Keratinocyte (primary cell): ENCODE data around the gene ZMYM2. TPM values are rescaled to one million over a fixed set of nuclear protein-coding genes. Genes with fewer than 3 reads are reported as not detected.
A peak's percentile ranks its signal among the peaks of the same experiment; 100 is the strongest.

Experiments
- DNase-seq: peaks from one replicate; pipeline ENCODE4 v3.0.0-alpha.2; 2011; ENCODE audit warnings: low read depth, missing footprints, low spot score
- FAIRE-seq: peaks from 2 replicates; lab custom pipeline; 2011; peaks lifted over from hg19 to GRCh38; lab: Jason Lieb, UNC
- H2AFZ ChIP-seq: 2 replicates; pipeline ENCODE4 v1.6.0; 2012; ENCODE audit warnings: low read length, control low read depth, inconsistent platforms; ENCODE audit not compliant: control insufficient read depth
- H3K27ac ChIP-seq: 2 replicates; pipeline ENCODE4 v1.5.1; 2011; ENCODE audit warnings: low read length; ENCODE audit not compliant: control insufficient read depth, insufficient read depth
- H3K27me3 ChIP-seq: 3 replicates; pipeline ENCODE4 v1.6.0; 2011; ENCODE audit warnings: low read length; ENCODE audit not compliant: control insufficient read depth, insufficient read depth; ENCODE audit errors: extremely low read depth
- H3K36me3 ChIP-seq, 2 experiments: 2 replicates in 1 of 2; 3 replicates in 1 of 2; pipeline ENCODE4 v1.5.1; 2011; ENCODE audit warnings: low read length in 2 of 2, mild to moderate bottlenecking in 1 of 2; ENCODE audit not compliant: control insufficient read depth in 2 of 2, insufficient read depth in 2 of 2; ENCODE audit errors: extremely low read depth in 1 of 2
- H3K4me1 ChIP-seq: 3 replicates; pipeline ENCODE4 v1.5.1; 2011; ENCODE audit warnings: low read length; ENCODE audit not compliant: control insufficient read depth, insufficient read depth; ENCODE audit errors: extremely low read depth
- H3K4me2 ChIP-seq: 3 replicates; pipeline ENCODE4 v1.6.0; 2011; ENCODE audit warnings: low read depth, low read length; ENCODE audit not compliant: control insufficient read depth, insufficient read depth; ENCODE audit errors: extremely low read depth
- H3K4me3 ChIP-seq, 3 experiments: fragments of 200-600 bp in 1 of 3; sonication (generic) in 1 of 3; 2 replicates in 2 of 3; 3 replicates in 1 of 3; pipeline ENCODE4 v1.5.1; 2011 to 2016; ENCODE audit warnings: low read length in 3 of 3, mild to moderate bottlenecking in 3 of 3, control low read depth in 2 of 3, inconsistent platforms in 1 of 3, low read depth in 1 of 3, mixed read lengths in 1 of 3, mixed run types in 1 of 3, moderate library complexity in 1 of 3; ENCODE audit not compliant: control insufficient read depth in 2 of 3, insufficient read depth in 2 of 3; ENCODE audit errors: extremely low read depth in 1 of 3
- H3K79me2 ChIP-seq: 2 replicates; pipeline ENCODE4 v1.6.0; 2012; ENCODE audit warnings: low read length; ENCODE audit not compliant: control insufficient read depth, insufficient read depth
- H3K9ac ChIP-seq: 3 replicates; pipeline ENCODE4 v1.6.0; 2011; ENCODE audit warnings: low read length; ENCODE audit not compliant: control insufficient read depth, insufficient read depth; ENCODE audit errors: extremely low read depth
- H3K9me1 ChIP-seq: 3 replicates; pipeline ENCODE4 v1.6.0; 2011; ENCODE audit warnings: low read length; ENCODE audit not compliant: control insufficient read depth, insufficient read depth; ENCODE audit errors: extremely low read depth
- H3K9me3 ChIP-seq: 2 replicates; pipeline ENCODE4 v1.5.1; 2012; ENCODE audit warnings: low read depth, low read length; ENCODE audit not compliant: control insufficient read depth
- H4K20me1 ChIP-seq: 3 replicates; pipeline ENCODE4 v1.6.0; 2011; ENCODE audit warnings: low read length; ENCODE audit not compliant: control insufficient read depth, insufficient read depth; ENCODE audit errors: extremely low read depth
- CTCF ChIP-seq, 3 experiments: IDR thresholded peaks in 1 of 3; conservative IDR thresholded peaks in 1 of 3; optimal IDR thresholded peaks in 1 of 3; 2 replicates in 2 of 3; 3 replicates in 1 of 3; pipeline versions ENCODE3 to v1.5.1; 2011; ENCODE audit warnings: low read length in 3 of 3, mild to moderate bottlenecking in 3 of 3, moderate library complexity in 2 of 3, control low read depth in 1 of 3, inconsistent platforms in 1 of 3; ENCODE audit not compliant: insufficient read depth in 2 of 3; ENCODE audit errors: extremely low read depth in 1 of 3
- EZH2 ChIP-seq: IDR thresholded peaks from one replicate; pipeline ENCODE4 v1.6.1; 2012; ENCODE audit warnings: inconsistent platforms, mild to moderate bottlenecking, low read length, moderate library complexity
- dilution Hi-C: fragments of 300-500 bp; cut with MboI; formaldehyde crosslinking; loops from one replicate; pipeline ENCODE4 v1.7.0; 2020; ENCODE audit warnings: low sequenced_read_pairs; ENCODE audit not compliant: extremely low pct_ligation_motif_present
- polyA plus RNA-seq, 5 experiments: library from polyadenylated mRNA; depleted of rRNA in 3 of 5; stranded (reverse) in 3 of 5; stranded (forward) in 1 of 5; unstranded in 1 of 5; fragments of >200 nt; gene quantifications; 1 replicate in 1 of 5; 2 replicates in 3 of 5; 3 replicates in 1 of 5; pipeline versions ENCODE4 v1.2.1 to v1.2.3, GENCODE V29; 2011 to 2012; ENCODE audit warnings: missing spikeins in 2 of 5, low read depth in 1 of 5, low replicate concordance in 1 of 5

Gene ZMYM2
- polyA plus RNA-seq, 1 donor (not counting 4 experiments of a cell fraction or from before 2014, with no cell fraction given) = 51.3 TPM

DNA sequence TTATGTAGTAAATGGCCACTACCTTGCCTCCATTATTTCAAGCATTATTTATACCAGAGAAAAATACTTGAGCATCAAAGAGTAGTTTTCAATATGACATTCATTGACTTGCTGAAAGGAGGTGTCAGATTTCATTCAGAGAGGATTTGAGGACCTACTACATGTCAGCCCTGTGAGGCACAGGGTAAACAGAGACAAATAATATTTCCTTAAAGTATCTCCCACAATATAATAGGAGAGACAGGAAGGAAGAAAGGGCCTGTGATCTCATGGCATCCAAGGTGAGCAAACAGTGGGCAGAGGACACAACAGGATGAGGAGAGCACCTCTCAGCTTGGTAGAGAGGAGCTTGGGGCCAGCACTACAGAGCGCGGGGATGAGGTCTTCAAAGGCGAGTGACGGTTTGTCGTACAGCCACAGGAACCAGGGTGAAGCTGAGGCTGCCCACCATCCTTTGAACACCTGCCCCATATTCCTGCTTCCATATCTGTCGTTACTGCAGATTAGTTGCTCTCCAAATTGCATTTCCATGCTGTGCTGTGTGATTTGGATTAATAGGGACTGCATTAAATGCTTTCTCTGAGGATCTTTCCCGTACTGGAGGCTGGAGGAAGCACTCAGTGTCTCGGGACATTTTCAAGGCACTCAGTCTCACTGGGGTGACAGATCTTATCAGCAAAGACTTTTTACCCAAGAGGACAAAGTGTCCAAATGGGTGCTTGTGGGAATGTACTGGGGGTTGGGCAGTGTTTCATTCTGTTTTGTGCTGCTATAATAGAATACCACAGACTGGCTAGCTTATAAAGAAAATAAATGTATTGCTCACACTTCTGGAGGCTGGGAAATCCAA is 143.2 kb downstream of the ZMYM2 start:
- Histone ChIP-seq H3K27me3 (peaks cover 17% of the 10 kb centered on the region), H3K9me3 (no peaks in the 10 kb centered on the region), H3K9ac (no peak overlapping the region), H3K4me3 (no peak overlapping the region), H3K4me1 (no peaks in the 10 kb centered on the region), H3K36me3 (no peaks in the 10 kb centered on the region), H4K20me1 (no peaks in the 10 kb centered on the region), H3K79me2 (no peaks in the 10 kb centered on the region), H3K27ac (no peak overlapping the region), H3K9me1 (no peaks in the 10 kb centered on the region), H2AFZ (no peak overlapping the region), H3K4me2 (no peak overlapping the region)
- FAIRE-seq (no peak), DNase-seq (no peak)
- dilution Hi-C loops = no loop called here
- TF ChIP-seq CTCF (optimal IDR thresholded peaks at IDR 0.05 in 1 of 3, IDR thresholded peaks at IDR 0.05 in 1 of 3, conservative IDR thresholded peaks at IDR 0.05 in 1 of 3; ENCODE audit: extremely low read depth in 1 of 3, insufficient read depth in 2 of 3, low read length in 3 of 3) (no peak), EZH2 (no peak)

- no peak overlapping the region for H2AFZ ChIP-seq
- H3K79me2 ChIP-seq = no peaks in the 10 kb centered on the region
- H3K9me3 ChIP-seq = no peaks in the 10 kb centered on the region
- H3K4me1 ChIP-seq = no peaks in the 10 kb centered on the region
- no peaks in the 10 kb centered on the region for H3K9me1 ChIP-seq
- no peak for TF ChIP-seq EZH2
- no peak for TF ChIP-seq CTCF (optimal IDR thresholded peaks at IDR 0.05 in 1 of 3, IDR thresholded peaks at IDR 0.05 in 1 of 3, conservative IDR thresholded peaks at IDR 0.05 in 1 of 3; ENCODE audit: extremely low read depth in 1 of 3, insufficient read depth in 2 of 3, low read length in 3 of 3)
- H3K9ac ChIP-seq = no peak overlapping the region
- no peak for DNase-seq
- peak overlapping the region; percentile 31 for H3K4me2 ChIP-seq
- H3K27me3 ChIP-seq = peaks cover 17% of the 10 kb centered on the region
- no peak overlapping the region for H3K27ac ChIP-seq
- H3K36me3 ChIP-seq = no peaks in the 10 kb centered on the region
- no peaks in the 10 kb centered on the region for H4K20me1 ChIP-seq
- no peak overlapping the region for H3K4me3 ChIP-seq
- dilution Hi-C loops = no loop called here
- FAIRE-seq = no peak
These were observed 144.1 kb downstream of the ZMYM2 start for GRCh38 chr13:20102525-20103180.
